Stimulated activated CD8-positive, alpha-beta memory T cell treated with anti-CD3 and anti-CD28 coated beads, Interleukin-4, amount 100 ng/mL, for 24 hours (primary cell): ENCODE measurements around the gene ATXN7L1.

ENCODE experiments used
- DNase-seq: peaks from one replicate; pipeline ENCODE4 v3.0.0-alpha.2; 2020; ENCODE audit warnings: low read depth

Gene ATXN7L1

GRCh38 chr7:105827151-105827875, 49.1 kb downstream of the ATXN7L1 start:
- DNase-seq, result no peak

- no peak for DNase-seq
These were observed 50.3 kb downstream of the ATXN7L1 start for GRCh38 chr7:105826143-105826542.

GRCh38 chr7:105825371-105825770, 51.0 kb downstream of the ATXN7L1 start:
- no peak for DNase-seq

- no peak for DNase-seq
These were observed 53.6 kb downstream of the ATXN7L1 start for GRCh38 chr7:105822806-105823205.

- no peak for DNase-seq
These were observed 54.9 kb downstream of the ATXN7L1 start for GRCh38 chr7:105821527-105821926.

- DNase-seq, result no peak
These were observed 55.9 kb downstream of the ATXN7L1 start for GRCh38 chr7:105820363-105821066.

GRCh38 chr7:105819559-105819958, 56.8 kb downstream of the ATXN7L1 start:
- no peak for DNase-seq

- DNase-seq, result no peak
These were observed 59.3 kb downstream of the ATXN7L1 start for GRCh38 chr7:105816954-105817615.

GRCh38 chr7:105816266-105816843, 60.0 kb downstream of the ATXN7L1 start:
- DNase-seq, result no peak

- no peak for DNase-seq
These were observed 60.8 kb downstream of the ATXN7L1 start for GRCh38 chr7:105815576-105815975.

GRCh38 chr7:105814481-105814880, 61.9 kb downstream of the ATXN7L1 start:
- DNase-seq, result no peak

- no peak for DNase-seq
These were observed 65.1 kb downstream of the ATXN7L1 start for GRCh38 chr7:105811189-105811847.

GRCh38 chr7:105810556-105810955, 65.8 kb downstream of the ATXN7L1 start:
- DNase-seq, result no peak

- DNase-seq, result peak; percentile 75
These were observed 67.5 kb downstream of the ATXN7L1 start for GRCh38 chr7:105808703-105809590.

- DNase-seq, result no peak
These were observed 68.2 kb downstream of the ATXN7L1 start for GRCh38 chr7:105808209-105808608.

- DNase-seq, result no peak
These were observed 69.0 kb downstream of the ATXN7L1 start for GRCh38 chr7:105807448-105807762.

GRCh38 chr7:105806592-105807447, 69.6 kb downstream of the ATXN7L1 start:
- peak; percentile 52 for DNase-seq

- DNase-seq, result no peak
These were observed 70.9 kb downstream of the ATXN7L1 start for GRCh38 chr7:105805447-105806019.

- no peak for DNase-seq
These were observed 73.0 kb downstream of the ATXN7L1 start for GRCh38 chr7:105803429-105803736.
